Measurements from ENCODE around the gene LYZL4. TPM values are rescaled to one million over a fixed set of nuclear protein-coding genes. Genes with fewer than 3 reads are reported as not detected.

The LYZL4 gene
- total and polyA plus RNA-seq, 2 of the 13 experiments (the other 11 are each of a cell fraction or from before 2014, with no cell fraction given) = not detected

DNA sequence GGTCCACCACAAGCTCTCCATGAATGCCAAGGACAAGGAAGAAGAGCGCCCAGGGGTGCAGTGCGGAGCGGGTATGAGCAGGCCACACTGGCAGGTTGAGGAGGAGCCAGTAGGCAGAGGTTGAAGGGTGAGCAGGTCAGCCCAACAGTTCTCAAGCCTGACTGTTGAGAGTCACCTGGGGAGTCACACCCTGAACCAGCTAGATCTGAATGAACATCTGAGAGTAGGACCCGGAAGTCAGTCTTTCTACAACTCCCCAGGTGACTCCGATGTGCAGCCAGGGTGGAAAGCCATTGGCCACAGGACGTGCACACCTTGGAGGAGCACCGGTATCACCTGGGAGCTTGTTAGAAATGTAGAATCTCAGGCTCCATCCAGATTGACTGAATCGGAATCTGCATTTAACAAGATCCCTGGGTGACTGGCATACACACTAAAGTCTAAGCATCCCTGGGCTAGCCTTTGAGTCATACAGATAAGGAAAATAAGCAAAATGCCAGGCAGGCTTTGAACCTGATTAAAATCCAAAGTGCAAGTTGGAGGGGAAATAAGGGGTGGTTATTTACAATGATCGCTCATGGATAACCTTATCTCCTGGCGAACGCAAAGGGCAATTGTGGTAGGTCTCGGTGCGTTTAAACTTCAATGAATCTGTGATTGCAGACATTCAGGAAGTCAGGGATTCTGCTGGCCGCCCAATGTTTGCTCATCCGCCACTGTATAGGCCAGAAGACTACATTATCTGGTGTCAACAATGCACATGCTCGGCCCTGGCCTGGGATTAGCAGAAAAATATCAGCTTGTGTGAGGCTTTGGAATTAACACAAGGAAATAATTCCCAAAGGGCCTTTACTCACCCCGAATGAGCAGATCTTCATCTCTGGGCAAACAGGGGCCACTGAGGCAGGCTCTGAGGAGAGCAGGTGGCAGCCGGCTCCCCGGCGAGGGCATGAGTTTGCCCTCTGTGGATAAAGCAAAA, 11.7 kb upstream of the LYZL4 start (continued):
- TF ChIP-seq PCBP2 (optimal IDR thresholded peaks at IDR 0.05; ENCODE audit: low read depth, low read length, poor library complexity, severe bottlenecking) = no peak
- TF ChIP-seq ZNF841 (CRISPR knock-in tag; IDR thresholded peaks at IDR 0.05; ENCODE audit: borderline replicate concordance) = no peak
- TF ChIP-seq ZNF430 (CRISPR knock-in tag; IDR thresholded peaks at IDR 0.05) = peak; percentile 88
- TF ChIP-seq, protein P1, sequence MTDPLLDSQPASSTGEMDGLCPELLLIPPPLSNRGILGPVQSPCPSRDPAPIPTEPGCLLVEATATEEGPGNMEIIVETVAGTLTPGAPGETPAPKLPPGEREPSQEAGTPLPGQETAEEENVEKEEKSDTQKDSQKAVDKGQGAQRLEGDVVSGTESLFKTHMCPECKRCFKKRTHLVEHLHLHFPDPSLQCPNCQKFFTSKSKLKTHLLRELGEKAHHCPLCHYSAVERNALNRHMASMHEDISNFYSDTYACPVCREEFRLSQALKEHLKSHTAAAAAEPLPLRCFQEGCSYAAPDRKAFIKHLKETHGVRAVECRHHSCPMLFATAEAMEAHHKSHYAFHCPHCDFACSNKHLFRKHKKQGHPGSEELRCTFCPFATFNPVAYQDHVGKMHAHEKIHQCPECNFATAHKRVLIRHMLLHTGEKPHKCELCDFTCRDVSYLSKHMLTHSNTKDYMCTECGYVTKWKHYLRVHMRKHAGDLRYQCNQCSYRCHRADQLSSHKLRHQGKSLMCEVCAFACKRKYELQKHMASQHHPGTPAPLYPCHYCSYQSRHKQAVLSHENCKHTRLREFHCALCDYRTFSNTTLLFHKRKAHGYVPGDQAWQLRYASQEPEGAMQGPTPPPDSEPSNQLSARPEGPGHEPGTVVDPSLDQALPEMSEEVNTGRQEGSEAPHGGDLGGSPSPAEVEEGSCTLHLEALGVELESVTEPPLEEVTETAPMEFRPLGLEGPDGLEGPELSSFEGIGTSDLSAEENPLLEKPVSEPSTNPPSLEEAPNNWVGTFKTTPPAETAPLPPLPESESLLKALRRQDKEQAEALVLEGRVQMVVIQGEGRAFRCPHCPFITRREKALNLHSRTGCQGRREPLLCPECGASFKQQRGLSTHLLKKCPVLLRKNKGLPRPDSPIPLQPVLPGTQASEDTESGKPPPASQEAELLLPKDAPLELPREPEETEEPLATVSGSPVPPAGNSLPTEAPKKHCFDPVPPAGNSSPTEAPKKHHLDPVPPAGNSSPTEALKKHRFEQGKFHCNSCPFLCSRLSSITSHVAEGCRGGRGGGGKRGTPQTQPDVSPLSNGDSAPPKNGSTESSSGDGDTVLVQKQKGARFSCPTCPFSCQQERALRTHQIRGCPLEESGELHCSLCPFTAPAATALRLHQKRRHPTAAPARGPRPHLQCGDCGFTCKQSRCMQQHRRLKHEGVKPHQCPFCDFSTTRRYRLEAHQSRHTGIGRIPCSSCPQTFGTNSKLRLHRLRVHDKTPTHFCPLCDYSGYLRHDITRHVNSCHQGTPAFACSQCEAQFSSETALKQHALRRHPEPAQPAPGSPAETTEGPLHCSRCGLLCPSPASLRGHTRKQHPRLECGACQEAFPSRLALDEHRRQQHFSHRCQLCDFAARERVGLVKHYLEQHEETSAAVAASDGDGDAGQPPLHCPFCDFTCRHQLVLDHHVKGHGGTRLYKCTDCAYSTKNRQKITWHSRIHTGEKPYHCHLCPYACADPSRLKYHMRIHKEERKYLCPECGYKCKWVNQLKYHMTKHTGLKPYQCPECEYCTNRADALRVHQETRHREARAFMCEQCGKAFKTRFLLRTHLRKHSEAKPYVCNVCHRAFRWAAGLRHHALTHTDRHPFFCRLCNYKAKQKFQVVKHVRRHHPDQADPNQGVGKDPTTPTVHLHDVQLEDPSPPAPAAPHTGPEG (CRISPR knock-in tag; IDR thresholded peaks at IDR 0.05) = no peak
- TF ChIP-seq, protein P2, sequence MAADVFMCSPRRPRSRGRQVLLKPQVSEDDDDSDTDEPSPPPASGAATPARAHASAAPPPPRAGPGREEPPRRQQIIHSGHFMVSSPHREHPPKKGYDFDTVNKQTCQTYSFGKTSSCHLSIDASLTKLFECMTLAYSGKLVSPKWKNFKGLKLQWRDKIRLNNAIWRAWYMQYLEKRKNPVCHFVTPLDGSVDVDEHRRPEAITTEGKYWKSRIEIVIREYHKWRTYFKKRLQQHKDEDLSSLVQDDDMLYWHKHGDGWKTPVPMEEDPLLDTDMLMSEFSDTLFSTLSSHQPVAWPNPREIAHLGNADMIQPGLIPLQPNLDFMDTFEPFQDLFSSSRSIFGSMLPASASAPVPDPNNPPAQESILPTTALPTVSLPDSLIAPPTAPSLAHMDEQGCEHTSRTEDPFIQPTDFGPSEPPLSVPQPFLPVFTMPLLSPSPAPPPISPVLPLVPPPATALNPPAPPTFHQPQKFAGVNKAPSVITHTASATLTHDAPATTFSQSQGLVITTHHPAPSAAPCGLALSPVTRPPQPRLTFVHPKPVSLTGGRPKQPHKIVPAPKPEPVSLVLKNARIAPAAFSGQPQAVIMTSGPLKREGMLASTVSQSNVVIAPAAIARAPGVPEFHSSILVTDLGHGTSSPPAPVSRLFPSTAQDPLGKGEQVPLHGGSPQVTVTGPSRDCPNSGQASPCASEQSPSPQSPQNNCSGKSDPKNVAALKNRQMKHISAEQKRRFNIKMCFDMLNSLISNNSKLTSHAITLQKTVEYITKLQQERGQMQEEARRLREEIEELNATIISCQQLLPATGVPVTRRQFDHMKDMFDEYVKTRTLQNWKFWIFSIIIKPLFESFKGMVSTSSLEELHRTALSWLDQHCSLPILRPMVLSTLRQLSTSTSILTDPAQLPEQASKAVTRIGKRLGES (CRISPR knock-in tag; IDR thresholded peaks at IDR 0.05; ENCODE audit: borderline replicate concordance) = no peak
- TF ChIP-seq MIXL1 (CRISPR knock-in tag; IDR thresholded peaks at IDR 0.05) = peak; percentile 95
- TF ChIP-seq, protein P3, sequence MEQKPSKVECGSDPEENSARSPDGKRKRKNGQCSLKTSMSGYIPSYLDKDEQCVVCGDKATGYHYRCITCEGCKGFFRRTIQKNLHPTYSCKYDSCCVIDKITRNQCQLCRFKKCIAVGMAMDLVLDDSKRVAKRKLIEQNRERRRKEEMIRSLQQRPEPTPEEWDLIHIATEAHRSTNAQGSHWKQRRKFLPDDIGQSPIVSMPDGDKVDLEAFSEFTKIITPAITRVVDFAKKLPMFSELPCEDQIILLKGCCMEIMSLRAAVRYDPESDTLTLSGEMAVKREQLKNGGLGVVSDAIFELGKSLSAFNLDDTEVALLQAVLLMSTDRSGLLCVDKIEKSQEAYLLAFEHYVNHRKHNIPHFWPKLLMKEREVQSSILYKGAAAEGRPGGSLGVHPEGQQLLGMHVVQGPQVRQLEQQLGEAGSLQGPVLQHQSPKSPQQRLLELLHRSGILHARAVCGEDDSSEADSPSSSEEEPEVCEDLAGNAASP (CRISPR knock-in tag; IDR thresholded peaks at IDR 0.05; ENCODE audit: borderline replicate concordance) = peak; percentile 59; the same call in 1 of the 2 replicates
- peak; percentile 91 for TF ChIP-seq ELF4 (CRISPR knock-in tag; IDR thresholded peaks at IDR 0.05; ENCODE audit: borderline replicate concordance)
- no peak for TF ChIP-seq MAZ (IDR thresholded peaks at IDR 0.05; ENCODE audit: borderline replicate concordance, low read depth, low read length)
- TF ChIP-seq MAZ (CRISPR knock-in tag; IDR thresholded peaks at IDR 0.05; ENCODE audit: low read depth) = peak; percentile 51; the same call in 1 of the 2 replicates
- no peak for TF ChIP-seq SUZ12 (IDR thresholded peaks at IDR 0.05; ENCODE audit: low read depth, low read length)
- TF ChIP-seq, protein P4, sequence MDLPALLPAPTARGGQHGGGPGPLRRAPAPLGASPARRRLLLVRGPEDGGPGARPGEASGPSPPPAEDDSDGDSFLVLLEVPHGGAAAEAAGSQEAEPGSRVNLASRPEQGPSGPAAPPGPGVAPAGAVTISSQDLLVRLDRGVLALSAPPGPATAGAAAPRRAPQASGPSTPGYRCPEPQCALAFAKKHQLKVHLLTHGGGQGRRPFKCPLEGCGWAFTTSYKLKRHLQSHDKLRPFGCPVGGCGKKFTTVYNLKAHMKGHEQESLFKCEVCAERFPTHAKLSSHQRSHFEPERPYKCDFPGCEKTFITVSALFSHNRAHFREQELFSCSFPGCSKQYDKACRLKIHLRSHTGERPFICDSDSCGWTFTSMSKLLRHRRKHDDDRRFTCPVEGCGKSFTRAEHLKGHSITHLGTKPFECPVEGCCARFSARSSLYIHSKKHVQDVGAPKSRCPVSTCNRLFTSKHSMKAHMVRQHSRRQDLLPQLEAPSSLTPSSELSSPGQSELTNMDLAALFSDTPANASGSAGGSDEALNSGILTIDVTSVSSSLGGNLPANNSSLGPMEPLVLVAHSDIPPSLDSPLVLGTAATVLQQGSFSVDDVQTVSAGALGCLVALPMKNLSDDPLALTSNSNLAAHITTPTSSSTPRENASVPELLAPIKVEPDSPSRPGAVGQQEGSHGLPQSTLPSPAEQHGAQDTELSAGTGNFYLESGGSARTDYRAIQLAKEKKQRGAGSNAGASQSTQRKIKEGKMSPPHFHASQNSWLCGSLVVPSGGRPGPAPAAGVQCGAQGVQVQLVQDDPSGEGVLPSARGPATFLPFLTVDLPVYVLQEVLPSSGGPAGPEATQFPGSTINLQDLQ (CRISPR knock-in tag; IDR thresholded peaks at IDR 0.05) = no peak
- TF ChIP-seq ASH2L (IDR thresholded peaks at IDR 0.05; ENCODE audit: insufficient read length, low read depth, low read length) = peak; percentile 83
- no peak; the same call in 1 of the 2 replicates for TF ChIP-seq ZNF264 (CRISPR knock-in tag; IDR thresholded peaks at IDR 0.05)

Measured in HepG2 (cell line).